Measurements from ENCODE around the gene ESYT1.

DNA sequence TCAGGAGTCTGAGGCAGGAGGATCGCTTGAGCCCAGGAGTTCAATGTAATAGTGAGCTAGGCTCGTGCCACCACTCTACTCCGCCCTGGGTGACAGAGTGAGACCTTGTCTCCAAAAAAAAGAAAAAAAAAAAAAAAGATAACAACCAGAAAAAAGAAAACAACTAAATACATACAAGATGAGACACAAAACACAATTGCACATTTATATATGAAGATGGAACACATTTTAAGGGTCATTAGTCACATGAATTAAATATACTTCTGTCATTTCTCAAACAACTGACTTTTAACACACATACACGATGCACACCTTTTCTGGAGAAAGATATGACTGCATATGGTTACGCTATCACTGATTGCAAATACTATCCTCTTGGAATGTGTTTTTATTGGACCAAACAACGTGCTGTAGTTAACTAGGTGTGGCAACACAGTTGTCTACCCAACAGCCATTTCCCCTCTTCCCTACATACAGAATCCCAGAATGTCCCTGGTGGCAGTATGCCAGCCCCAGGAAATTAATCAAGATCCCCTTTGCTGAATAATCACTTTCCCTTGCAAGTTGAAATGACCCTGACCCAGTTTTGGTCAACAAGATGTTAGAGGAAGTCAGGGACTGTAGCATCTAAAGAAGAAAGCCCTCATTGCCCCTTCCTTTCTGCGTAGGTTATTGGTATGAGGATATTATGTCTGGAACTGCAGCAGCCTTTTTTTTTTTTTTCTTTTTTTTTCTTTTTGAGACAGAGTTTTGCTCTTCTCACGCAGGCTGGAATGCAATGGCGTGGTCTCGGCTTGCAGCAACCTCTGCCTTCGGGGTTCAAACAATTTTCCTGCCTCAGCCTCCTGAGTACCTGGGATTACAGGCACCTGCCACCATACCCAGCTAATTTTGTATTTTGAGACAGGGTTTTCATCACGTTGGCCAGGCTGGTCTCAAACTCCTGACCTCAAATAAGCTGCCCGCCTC, 18.7 kb downstream of the ESYT1 start:
- TF ChIP-seq POLR2A (IDR thresholded peaks at IDR 0.05), result no peak
- TF ChIP-seq CTCF (IDR thresholded peaks at IDR 0.05), result no peak

Data from lower leg skin (tissue), 3 donors.